IMR-90 (cell line): ENCODE measurements around the gene MS4A18. TPM values are rescaled to one million over a fixed set of nuclear protein-coding genes. Genes with fewer than 3 reads are reported as not detected.

Source experiments
- ATAC-seq: fragments of 200-7000 bp; cut with Tn5 transposase; 2 replicates; pipeline ENCODE4 v1.9.1; 2020; ENCODE audit warnings: low read depth, mild to moderate bottlenecking, moderate library complexity
- BruUV-seq: library from RNA; stranded (reverse); fragments of 400-500 nt; replicated peaks from 2 replicates; lab custom pipeline; 2021; lab: Mats Ljungman, UMichigan
- CTCF ChIA-PET: fragments of 300-600 bp; formaldehyde crosslinking; extraction: SDS; loops from one replicate; lab custom pipeline; 2021; ENCODE audit warnings: antibody characterized with exemption; lab: Yijun Ruan, JAX
- POLR2A ChIA-PET: fragments of 300-600 bp; sonication (Branson Sonifier 250); formaldehyde crosslinking; loops from one replicate; lab custom pipeline; 2022; ENCODE audit warnings: antibody characterized with exemption; ENCODE audit not compliant: unreplicated experiment; lab: Charles Lee
- DNase-seq: peaks from one replicate; pipeline ENCODE4 v3.0.0; 2013
- H2AFZ ChIP-seq: replicated peaks from 2 replicates; pipeline ENCODE3; 2013; ENCODE audit warnings: low read length, mild to moderate bottlenecking; ENCODE audit not compliant: poor library complexity
- H2AK5ac ChIP-seq: 2 replicates; pipeline ENCODE4 v1.6.1; 2013; ENCODE audit warnings: low read depth, low read length, inconsistent platforms
- H2AK9ac ChIP-seq: replicated peaks from 2 replicates; pipeline ENCODE3; 2013; ENCODE audit warnings: mild to moderate bottlenecking, low read depth, low read length, moderate library complexity; ENCODE audit not compliant: poor library complexity
- H2BK120ac ChIP-seq: 2 replicates; pipeline ENCODE4 v1.6.1; 2013; ENCODE audit warnings: low read depth, low read length, inconsistent platforms
- H2BK15ac ChIP-seq: 3 replicates; pipeline ENCODE4 v1.6.1; 2013; ENCODE audit warnings: low read depth, low read length, inconsistent platforms
- H2BK20ac ChIP-seq: 2 replicates; pipeline ENCODE4 v1.6.1; 2013; ENCODE audit warnings: low read depth, mild to moderate bottlenecking, inconsistent platforms, low read length, moderate library complexity
- H2BK5ac ChIP-seq: 2 replicates; pipeline ENCODE4 v1.6.1; 2013; ENCODE audit warnings: mild to moderate bottlenecking, low read depth, low read length, inconsistent platforms; ENCODE audit not compliant: poor library complexity, severe bottlenecking
- H3K14ac ChIP-seq: replicated peaks from 2 replicates; pipeline ENCODE4 v1.6.1; 2013; ENCODE audit warnings: low read depth, low read length, inconsistent platforms
- H3K18ac ChIP-seq: 2 replicates; pipeline ENCODE4 v1.6.1; 2013; ENCODE audit warnings: low read depth, low read length, control low read depth
- H3K23ac ChIP-seq: 2 replicates; pipeline ENCODE4 v1.6.1; 2013; ENCODE audit warnings: low read depth, low read length, inconsistent platforms
- H3K27ac ChIP-seq: 2 replicates; pipeline ENCODE4 v1.5.1; 2013; ENCODE audit warnings: mild to moderate bottlenecking, control low read depth, low read length; ENCODE audit not compliant: insufficient read depth
- H3K27me3 ChIP-seq: 2 replicates; pipeline ENCODE4 v1.6.1; 2013; ENCODE audit warnings: low read length; ENCODE audit not compliant: control insufficient read depth, insufficient read depth
- H3K36me3 ChIP-seq: 2 replicates; pipeline ENCODE4 v1.6.1; 2013; ENCODE audit warnings: low read length, mixed read lengths; ENCODE audit not compliant: control insufficient read depth, insufficient read depth
- H3K4ac ChIP-seq: 2 replicates; pipeline ENCODE4 v1.6.1; 2013; ENCODE audit warnings: low read depth, low read length, inconsistent platforms
- H3K4me1 ChIP-seq: 2 replicates; pipeline ENCODE4 v1.6.1; 2013; ENCODE audit warnings: low read length, mixed read lengths; ENCODE audit not compliant: control insufficient read depth, insufficient read depth
- H3K4me2 ChIP-seq: 2 replicates; pipeline ENCODE4 v1.6.1; 2013; ENCODE audit warnings: low read depth, mild to moderate bottlenecking, control low read depth, low read length, moderate library complexity
- H3K4me3 ChIP-seq: 2 replicates; pipeline ENCODE4 v1.5.1; 2013; ENCODE audit warnings: low read depth, mild to moderate bottlenecking, control low read depth, low read length, moderate library complexity; ENCODE audit not compliant: insufficient read depth
- H3K56ac ChIP-seq: 2 replicates; pipeline ENCODE4 v1.6.1; 2013; ENCODE audit warnings: low read length, inconsistent platforms; ENCODE audit not compliant: insufficient read depth; ENCODE audit errors: extremely low read depth
- H3K79me1 ChIP-seq, 2 experiments: 2 replicates each; pipeline ENCODE4 v1.6.1; 2013; ENCODE audit warnings: low read length in 2 of 2, inconsistent platforms in 1 of 2, low read depth in 1 of 2
- H3K9ac ChIP-seq: 2 replicates; pipeline ENCODE4 v1.6.1; 2013; ENCODE audit warnings: low read depth, low read length, control low read depth
- H3K9me1 ChIP-seq: 2 replicates; pipeline ENCODE4 v1.6.1; 2013; ENCODE audit warnings: low read length, inconsistent platforms; ENCODE audit not compliant: insufficient read depth
- H3K9me3 ChIP-seq: 2 replicates; pipeline ENCODE4 v1.6.1; 2013; ENCODE audit warnings: low read length; ENCODE audit not compliant: control insufficient read depth, insufficient read depth
- H4K20me1 ChIP-seq: 2 replicates; pipeline ENCODE4 v1.6.1; 2013; ENCODE audit warnings: low read length, inconsistent platforms; ENCODE audit not compliant: insufficient read depth
- H4K5ac ChIP-seq: 2 replicates; pipeline ENCODE4 v1.6.1; 2013; ENCODE audit warnings: mild to moderate bottlenecking, low read depth, low read length, control low read depth
- H4K8ac ChIP-seq, 2 experiments: 2 replicates each; pipeline ENCODE4 v1.6.1; 2013; ENCODE audit warnings: low read depth in 2 of 2, low read length in 2 of 2, control low read depth in 1 of 2, inconsistent platforms in 1 of 2
- H4K91ac ChIP-seq: 2 replicates; pipeline ENCODE4 v1.6.1; 2013; ENCODE audit warnings: low read depth, low read length, inconsistent platforms; ENCODE audit not compliant: insufficient read depth
- CEBPB ChIP-seq: IDR thresholded peaks from 2 replicates; pipeline ENCODE4 v1.6.1; 2012; ENCODE audit warnings: low read depth, low read length, improper control_type of control experiment
- NFE2L2 ChIP-seq: fragments of 150-350 bp; IDR thresholded peaks from 2 replicates; pipeline ENCODE4 v1.6.1; 2016; ENCODE audit warnings: low read depth, mild to moderate bottlenecking, low read length
- RAD21 ChIP-seq: IDR thresholded peaks from 2 replicates; pipeline ENCODE4 v1.6.1; 2012; ENCODE audit warnings: low read length, improper control_type of control experiment
- SMC3 ChIP-seq: fragments of 150-350 bp; IDR thresholded peaks from 2 replicates; pipeline ENCODE4 v1.6.1; 2016; ENCODE audit warnings: low read depth, mild to moderate bottlenecking, antibody characterized with exemption, low read length, moderate library complexity
- WGBS, 2 experiments: methylation state at CpG; one replicate each; pipeline versions ENCODE4 v1.1.5 to v1.1.7; 2013; ENCODE audit warnings: missing lambda C conversion rate in 2 of 2; ENCODE audit not compliant: insufficient read length in 1 of 2; ENCODE audit errors: extremely low coverage in 2 of 2; 5-methylcytosine and 5-hydroxymethylcytosine counted together
- dilution Hi-C: fragments of 300-500 bp; cut with HindIII; formaldehyde crosslinking; loops from one replicate; pipeline ENCODE4 v1.14.3; 2018; ENCODE audit warnings: low sequenced_read_pairs; ENCODE audit not compliant: unreplicated experiment
- in situ Hi-C: fragments of 300-500 bp; cut with MboI; formaldehyde crosslinking; loops from 3 replicates; pipeline ENCODE4 v1.14.3; 2019; ENCODE audit warnings: low sequenced_read_pairs, inconsistent platforms, mixed read lengths
- intact Hi-C: fragments of 100-400 bp; cut with micrococcal nuclease; formaldehyde crosslinking; loops from 2 replicates; pipeline ENCODE4 v1.10.0; 2022
- polyA plus RNA-seq, 3 experiments: library from polyadenylated mRNA; depleted of rRNA; stranded (reverse); fragments of >200 nt; gene quantifications; 2 replicates each; pipeline ENCODE4 v1.2.3, GENCODE V29; 2012; ENCODE audit warnings: low replicate concordance in 1 of 3
- total RNA-seq: library from RNA; depleted of rRNA; stranded (reverse); fragments of >200 nt; gene quantifications from 2 replicates; pipeline ENCODE4 v1.2.3, GENCODE V29; 2012

Gene MS4A18
- total and polyA plus RNA-seq, 2 of the 4 experiments (the other 2 are of a cell fraction), result not detected

DNA sequence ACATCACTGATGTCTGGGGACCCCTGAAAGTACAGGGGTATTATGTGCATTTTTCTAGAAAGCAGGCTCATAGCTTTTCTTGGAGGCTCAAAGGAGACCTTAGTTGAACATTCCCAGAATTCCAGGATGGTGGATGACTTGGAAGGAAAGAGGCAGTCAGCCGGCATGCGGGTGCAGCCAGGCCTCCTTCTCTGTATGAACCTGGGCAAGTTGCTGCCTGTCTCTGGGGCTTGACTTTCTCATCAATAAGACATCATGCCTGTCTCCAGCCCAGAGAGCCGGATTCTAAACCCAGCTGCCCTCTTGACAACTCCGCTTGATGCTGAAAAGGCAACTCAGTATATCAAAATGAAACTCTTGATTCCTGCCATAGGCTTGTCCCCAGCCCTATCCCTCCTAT lies 44.8 kb downstream of the MS4A18 start:
- H2BK20ac ChIP-seq, result no peak overlapping the region
- no peak overlapping the region for H4K8ac ChIP-seq
- H2BK15ac ChIP-seq, result no peak overlapping the region
- in situ Hi-C loops (no loop called here), dilution Hi-C loops (no loop called here), intact Hi-C loops (no loop called here)
- H3K23ac ChIP-seq, result no peak overlapping the region
- no peaks in the 10 kb centered on the region for H3K79me1 ChIP-seq
- H3K18ac ChIP-seq, result no peak overlapping the region
- H4K91ac ChIP-seq, result no peak overlapping the region
- H4K5ac ChIP-seq, result no peak overlapping the region
- no peaks in the 10 kb centered on the region for H3K36me3 ChIP-seq
- H4K20me1 ChIP-seq, result no peaks in the 10 kb centered on the region
- no peak overlapping the region for H3K4me2 ChIP-seq
- ChIA-PET POLR2A (no interaction called here), CTCF (no interaction called here)
- H2AFZ ChIP-seq, result no peak overlapping the region
- H3K4me3 ChIP-seq, result no peak overlapping the region
- H3K9me1 ChIP-seq, result no peaks in the 10 kb centered on the region
- BruUV-seq, result no TSS peak
- no peak overlapping the region for H2AK9ac ChIP-seq
- no peak for DNase-seq
- TF ChIP-seq RAD21, result no peak
- TF ChIP-seq SMC3, result no peak
- no peak for TF ChIP-seq NFE2L2
- TF ChIP-seq CEBPB, result no peak
- no peak overlapping the region for H2AK5ac ChIP-seq
- H3K4ac ChIP-seq, result no peak overlapping the region
- H3K14ac ChIP-seq, result no peak overlapping the region
- no peak overlapping the region for H3K27ac ChIP-seq
- no peak overlapping the region for H2BK120ac ChIP-seq
- no peak overlapping the region for H3K9ac ChIP-seq
- H3K9me3 ChIP-seq, result no peaks in the 10 kb centered on the region
- H2BK5ac ChIP-seq, result no peak overlapping the region
- WGBS, 2 experiments, result 38% methylated on average over 1 of the region's 4 CpGs; no CpG with 5 or more reads in 1 of the 2 experiments
- H3K56ac ChIP-seq, result no peak overlapping the region
- peaks cover 15% of the 10 kb centered on the region for H3K27me3 ChIP-seq
- H3K4me1 ChIP-seq, result no peaks in the 10 kb centered on the region
- no peak for ATAC-seq
